IPS DF 4.7 (cell line): ENCODE measurements around the gene IL32.
"Not testable (repeated sequence)": the region's sequence is repeated elsewhere in the genome, so short reads cannot be mapped to it uniquely, and the experiment has no call there.

Experiments used
- DNase-seq: peaks from one replicate; pipeline ENCODE4 v3.0.0-alpha.2; 2013; ENCODE audit warnings: low spot score; ENCODE audit errors: extremely low read depth

IL32 gene

GRCh38 chr16:3051009-3051408, 14.4 kb upstream of the IL32 start:
- no peak for DNase-seq

- DNase-seq, result no peak
Observed at GRCh38 chr16:3051494-3051893, 13.9 kb upstream of the IL32 start.

- DNase-seq, result not testable (repeated sequence)
Observed at GRCh38 chr16:3052571-3053329, 12.7 kb upstream of the IL32 start.

GRCh38 chr16:3053330-3053710, 12.1 kb upstream of the IL32 start:
- not testable (repeated sequence) for DNase-seq

- DNase-seq, result no peak
Observed at GRCh38 chr16:3054965-3055733, 10.3 kb upstream of the IL32 start.

- DNase-seq, result not testable (repeated sequence)
Observed at GRCh38 chr16:3055734-3056115, 9.7 kb upstream of the IL32 start.

GRCh38 chr16:3056336-3057180, 8.9 kb upstream of the IL32 start:
- no peak for DNase-seq

GRCh38 chr16:3057181-3058138, 8.0 kb upstream of the IL32 start:
- DNase-seq, result no peak

- no peak for DNase-seq
Observed at GRCh38 chr16:3058139-3059030, 7.1 kb upstream of the IL32 start.

GRCh38 chr16:3059041-3059722, 6.3 kb upstream of the IL32 start:
- DNase-seq, result peak; percentile 58

GRCh38 chr16:3059723-3060242, 5.7 kb upstream of the IL32 start:
- DNase-seq, result no peak

GRCh38 chr16:3060339-3061127, 4.9 kb upstream of the IL32 start:
- no peak for DNase-seq

GRCh38 chr16:3062553-3062952, 2.9 kb upstream of the IL32 start:
- no peak for DNase-seq

- no peak for DNase-seq
Observed at GRCh38 chr16:3063625-3064386, 1.6 kb upstream of the IL32 start.

- DNase-seq, result no peak
Observed at GRCh38 chr16:3065742-3066439, 451 bp downstream of the IL32 start.

- no peak for DNase-seq
Observed at GRCh38 chr16:3066440-3066748, 954 bp downstream of the IL32 start.

GRCh38 chr16:3068487-3068886, 3.0 kb downstream of the IL32 start:
- no peak for DNase-seq
